Measurements from ENCODE around the gene CHD3.

Gene CHD3

GRCh38 chr17:7883781-7884386 is 4.7 kb upstream of the CHD3 start:
- TF ChIP-seq NFIC (IDR thresholded peaks at IDR 0.05) (no peak), YY1 (IDR thresholded peaks at IDR 0.05; ENCODE audit: low read depth) (peak; percentile 60; the same call in 1 of the 2 replicates), ZBTB7A (IDR thresholded peaks at IDR 0.05; ENCODE audit: low read depth) (0 out of 2 replicates have a peak, but pooled peaks have one; percentile 29)

- TF ChIP-seq ZBTB7A (IDR thresholded peaks at IDR 0.05; ENCODE audit: low read depth) (0 out of 2 replicates have a peak, but pooled peaks have one; percentile 0), EGR1 (IDR thresholded peaks at IDR 0.05) (no peak), TCF12 (IDR thresholded peaks at IDR 0.05; ENCODE audit: low read depth) (no peak)
These were observed 3.8 kb upstream of the CHD3 start for GRCh38 chr17:7884581-7885366.

DNA sequence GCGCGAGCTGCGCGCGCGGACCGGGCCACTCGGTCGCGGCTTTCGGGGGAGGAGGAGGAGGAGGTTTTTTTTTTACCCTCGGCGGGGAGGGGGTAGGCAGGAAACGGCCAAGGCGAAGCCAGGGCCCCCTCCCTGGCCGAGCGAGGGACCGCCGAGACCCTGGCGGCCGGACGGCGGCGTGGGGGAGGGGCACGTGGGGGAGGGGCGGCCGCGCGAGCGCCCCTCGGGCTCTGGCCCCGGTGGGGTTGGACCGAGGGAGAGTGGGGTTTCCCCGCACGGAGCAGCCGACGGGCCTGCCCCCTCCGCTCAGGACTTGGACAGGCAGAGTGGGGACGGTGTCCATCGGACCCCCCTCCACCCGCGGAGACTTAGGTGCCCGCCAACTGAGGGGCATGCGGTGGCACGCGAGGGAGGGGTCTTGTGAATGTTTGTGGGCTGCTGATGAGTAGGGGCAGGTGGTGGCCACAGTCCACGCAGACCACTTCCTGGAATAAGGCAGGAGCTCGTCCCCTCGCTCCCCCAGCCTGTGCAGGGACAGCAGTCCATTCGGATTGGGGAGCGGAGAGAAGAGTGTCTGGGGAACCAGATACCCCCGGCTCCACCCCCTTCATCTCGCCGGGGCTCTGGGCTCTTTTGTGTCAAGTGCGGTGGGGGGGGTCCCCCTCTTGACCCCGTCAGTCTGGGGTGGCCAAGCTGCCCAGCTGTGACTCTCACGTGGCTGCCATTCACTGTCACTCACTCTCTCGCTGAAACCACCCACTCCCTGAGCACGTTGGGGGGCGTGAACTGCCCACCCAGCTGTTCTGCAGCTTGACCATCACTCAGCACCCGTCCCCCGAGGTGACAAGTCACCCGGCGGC is 3.0 kb upstream of the CHD3 start:
- TF ChIP-seq USF1 (IDR thresholded peaks at IDR 0.05) = peak; percentile 57
- TF ChIP-seq CREB1 (IDR thresholded peaks at IDR 0.05; ENCODE audit: low read depth) = no peak
- no peak; the same call in 1 of the 2 replicates for TF ChIP-seq TAF1 (IDR thresholded peaks at IDR 0.05; ENCODE audit: low read depth)
- TF ChIP-seq CEBPB (IDR thresholded peaks at IDR 0.05) = no peak
- no peak for TF ChIP-seq TEAD4 (IDR thresholded peaks at IDR 0.05)
- TF ChIP-seq, protein P1, sequence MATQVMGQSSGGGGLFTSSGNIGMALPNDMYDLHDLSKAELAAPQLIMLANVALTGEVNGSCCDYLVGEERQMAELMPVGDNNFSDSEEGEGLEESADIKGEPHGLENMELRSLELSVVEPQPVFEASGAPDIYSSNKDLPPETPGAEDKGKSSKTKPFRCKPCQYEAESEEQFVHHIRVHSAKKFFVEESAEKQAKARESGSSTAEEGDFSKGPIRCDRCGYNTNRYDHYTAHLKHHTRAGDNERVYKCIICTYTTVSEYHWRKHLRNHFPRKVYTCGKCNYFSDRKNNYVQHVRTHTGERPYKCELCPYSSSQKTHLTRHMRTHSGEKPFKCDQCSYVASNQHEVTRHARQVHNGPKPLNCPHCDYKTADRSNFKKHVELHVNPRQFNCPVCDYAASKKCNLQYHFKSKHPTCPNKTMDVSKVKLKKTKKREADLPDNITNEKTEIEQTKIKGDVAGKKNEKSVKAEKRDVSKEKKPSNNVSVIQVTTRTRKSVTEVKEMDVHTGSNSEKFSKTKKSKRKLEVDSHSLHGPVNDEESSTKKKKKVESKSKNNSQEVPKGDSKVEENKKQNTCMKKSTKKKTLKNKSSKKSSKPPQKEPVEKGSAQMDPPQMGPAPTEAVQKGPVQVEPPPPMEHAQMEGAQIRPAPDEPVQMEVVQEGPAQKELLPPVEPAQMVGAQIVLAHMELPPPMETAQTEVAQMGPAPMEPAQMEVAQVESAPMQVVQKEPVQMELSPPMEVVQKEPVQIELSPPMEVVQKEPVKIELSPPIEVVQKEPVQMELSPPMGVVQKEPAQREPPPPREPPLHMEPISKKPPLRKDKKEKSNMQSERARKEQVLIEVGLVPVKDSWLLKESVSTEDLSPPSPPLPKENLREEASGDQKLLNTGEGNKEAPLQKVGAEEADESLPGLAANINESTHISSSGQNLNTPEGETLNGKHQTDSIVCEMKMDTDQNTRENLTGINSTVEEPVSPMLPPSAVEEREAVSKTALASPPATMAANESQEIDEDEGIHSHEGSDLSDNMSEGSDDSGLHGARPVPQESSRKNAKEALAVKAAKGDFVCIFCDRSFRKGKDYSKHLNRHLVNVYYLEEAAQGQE (IDR thresholded peaks at IDR 0.05; ENCODE audit: low read depth) = no peak
- TF ChIP-seq TCF12 (IDR thresholded peaks at IDR 0.05; ENCODE audit: low read depth) = peak; percentile 21; the same call in 1 of the 2 replicates
- TF ChIP-seq FOXM1 (IDR thresholded peaks at IDR 0.05; ENCODE audit: borderline replicate concordance, low read depth) = no peak
- TF ChIP-seq EGR1 (IDR thresholded peaks at IDR 0.05) = no peak
- TF ChIP-seq ZBTB7A (IDR thresholded peaks at IDR 0.05; ENCODE audit: low read depth) = peak; percentile 86
- TF ChIP-seq MAX (IDR thresholded peaks at IDR 0.05) = peak; percentile 71
- no peak for TF ChIP-seq RAD21 (IDR thresholded peaks at IDR 0.05; ENCODE audit: low read depth)
- TF ChIP-seq YY1 (IDR thresholded peaks at IDR 0.05; ENCODE audit: low read depth) = no peak
- no peak for TF ChIP-seq EP300 (IDR thresholded peaks at IDR 0.05; ENCODE audit: borderline replicate concordance)
- no peak for TF ChIP-seq NFIC (IDR thresholded peaks at IDR 0.05)

DNA sequence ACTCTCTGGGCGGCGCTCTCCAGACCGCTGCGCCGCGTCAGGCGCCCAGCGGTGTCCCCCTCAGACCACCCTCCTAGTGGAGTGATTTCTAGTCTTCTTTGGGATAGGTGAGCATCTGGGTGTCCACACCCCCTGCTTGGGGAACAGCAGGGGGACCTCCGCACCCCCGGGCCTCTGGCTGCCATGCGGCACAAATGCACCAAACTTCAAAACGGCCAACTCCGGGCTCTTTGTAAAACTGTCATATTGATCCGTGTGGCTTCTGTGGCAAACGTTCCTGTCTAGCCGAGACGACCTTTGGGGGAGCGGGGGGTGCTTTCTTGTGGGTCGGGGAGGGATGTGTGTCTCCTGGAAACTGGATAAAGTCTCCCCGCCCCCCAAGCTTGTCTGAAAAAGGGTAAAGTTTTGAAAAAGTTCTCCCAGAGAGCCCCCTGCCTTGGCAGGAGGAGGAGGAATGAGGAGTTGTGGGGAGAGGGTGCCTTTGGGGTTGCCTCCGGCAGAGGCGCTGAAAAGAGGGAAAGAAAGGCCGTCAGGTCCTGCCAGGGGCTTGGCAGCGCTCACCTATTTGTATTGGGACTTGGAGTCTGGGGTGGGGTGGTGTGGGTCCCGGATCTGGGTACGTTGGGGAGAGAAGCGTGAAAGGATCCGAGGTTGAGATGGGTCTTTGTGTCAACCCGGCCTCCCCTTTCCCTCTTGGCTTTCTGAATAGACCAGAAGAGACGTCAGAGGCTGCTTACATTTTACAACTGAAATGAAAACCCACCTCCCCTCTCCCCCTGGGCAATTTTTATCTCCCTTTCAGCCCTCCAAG is 2.2 kb upstream of the CHD3 start:
- TF ChIP-seq, protein P1 (IDR thresholded peaks at IDR 0.05; ENCODE audit: low read depth) = no peak
- TF ChIP-seq TEAD4 (IDR thresholded peaks at IDR 0.05) (no peak), TCF12 (IDR thresholded peaks at IDR 0.05; ENCODE audit: low read depth) (no peak), EP300 (IDR thresholded peaks at IDR 0.05; ENCODE audit: borderline replicate concordance) (no peak), USF1 (IDR thresholded peaks at IDR 0.05) (no peak)

DNA sequence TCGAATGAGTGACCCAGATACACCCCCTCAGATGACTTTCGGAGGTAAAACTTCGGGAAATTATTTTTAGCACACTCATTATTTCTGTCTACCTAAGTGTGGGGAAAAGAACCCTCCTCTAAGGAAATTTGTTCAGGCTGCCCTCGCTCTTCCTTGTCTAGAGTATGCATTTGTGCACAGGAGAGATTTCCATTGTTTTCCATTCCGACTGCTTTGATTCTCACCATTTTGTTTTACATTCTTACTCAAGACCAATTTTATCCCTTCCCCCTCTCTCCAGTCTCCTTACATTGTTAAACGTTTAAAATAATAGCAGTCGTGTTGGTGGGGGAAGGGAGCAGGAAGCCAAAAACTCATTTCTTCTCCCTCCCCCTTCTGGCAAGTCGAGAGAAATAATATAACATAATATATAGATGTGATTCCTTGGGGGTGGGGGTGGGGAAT is 1.5 kb upstream of the CHD3 start:
- no peak for TF ChIP-seq FOXM1 (IDR thresholded peaks at IDR 0.05; ENCODE audit: borderline replicate concordance, low read depth)
- TF ChIP-seq RAD21 (IDR thresholded peaks at IDR 0.05; ENCODE audit: low read depth) = peak; percentile 3; the same call in 1 of the 2 replicates
